Activated T-cell treated with anti-CD3 and anti-CD28 coated beads for 4 hours (primary cell): ENCODE results near the gene MADCAM1.

Experiments used
- DNase-seq: peaks from one replicate; pipeline ENCODE4 v3.0.0-alpha.2; 2020

The MADCAM1 gene

GRCh38 chr19:488505-489417, 7.5 kb upstream of the MADCAM1 start:
- DNase-seq = peak; percentile 91

GRCh38 chr19:489418-490196, 6.7 kb upstream of the MADCAM1 start:
- no peak for DNase-seq

DNA sequence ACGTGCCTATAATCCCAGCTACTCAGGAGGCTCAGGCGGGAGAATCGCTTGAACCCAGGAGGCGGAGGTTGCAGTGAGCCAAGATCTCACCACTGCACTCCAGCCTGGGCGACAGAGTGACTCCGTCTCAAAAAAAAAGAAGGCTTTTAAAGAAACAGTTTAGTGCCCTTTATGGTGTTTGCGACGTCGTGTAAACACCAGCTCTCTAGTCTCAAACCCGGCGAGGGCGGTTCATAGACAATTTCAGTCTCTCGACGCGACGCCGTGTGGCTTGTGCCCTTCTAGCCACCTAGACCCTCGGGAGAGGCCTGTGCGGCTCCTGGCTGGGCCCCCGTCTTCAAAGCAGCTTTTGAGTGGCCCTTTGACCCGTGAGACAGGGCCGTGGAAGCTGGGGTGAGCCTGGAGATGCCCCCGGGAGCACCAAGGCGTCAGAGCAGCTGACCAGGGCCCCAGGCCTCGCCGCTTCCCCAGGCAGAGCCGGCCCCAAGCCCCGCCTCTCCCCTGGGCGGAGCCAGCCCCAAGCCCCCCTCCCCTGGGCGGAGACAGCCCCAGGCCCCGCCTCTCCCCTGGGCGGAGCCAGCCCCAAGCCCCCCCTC, 5.0 kb upstream of the MADCAM1 start:
- no peak for DNase-seq

GRCh38 chr19:492091-492531, 4.2 kb upstream of the MADCAM1 start:
- no peak for DNase-seq

- no peak for DNase-seq
Measured at GRCh38 chr19:493391-494170, 2.7 kb upstream of the MADCAM1 start.

DNA sequence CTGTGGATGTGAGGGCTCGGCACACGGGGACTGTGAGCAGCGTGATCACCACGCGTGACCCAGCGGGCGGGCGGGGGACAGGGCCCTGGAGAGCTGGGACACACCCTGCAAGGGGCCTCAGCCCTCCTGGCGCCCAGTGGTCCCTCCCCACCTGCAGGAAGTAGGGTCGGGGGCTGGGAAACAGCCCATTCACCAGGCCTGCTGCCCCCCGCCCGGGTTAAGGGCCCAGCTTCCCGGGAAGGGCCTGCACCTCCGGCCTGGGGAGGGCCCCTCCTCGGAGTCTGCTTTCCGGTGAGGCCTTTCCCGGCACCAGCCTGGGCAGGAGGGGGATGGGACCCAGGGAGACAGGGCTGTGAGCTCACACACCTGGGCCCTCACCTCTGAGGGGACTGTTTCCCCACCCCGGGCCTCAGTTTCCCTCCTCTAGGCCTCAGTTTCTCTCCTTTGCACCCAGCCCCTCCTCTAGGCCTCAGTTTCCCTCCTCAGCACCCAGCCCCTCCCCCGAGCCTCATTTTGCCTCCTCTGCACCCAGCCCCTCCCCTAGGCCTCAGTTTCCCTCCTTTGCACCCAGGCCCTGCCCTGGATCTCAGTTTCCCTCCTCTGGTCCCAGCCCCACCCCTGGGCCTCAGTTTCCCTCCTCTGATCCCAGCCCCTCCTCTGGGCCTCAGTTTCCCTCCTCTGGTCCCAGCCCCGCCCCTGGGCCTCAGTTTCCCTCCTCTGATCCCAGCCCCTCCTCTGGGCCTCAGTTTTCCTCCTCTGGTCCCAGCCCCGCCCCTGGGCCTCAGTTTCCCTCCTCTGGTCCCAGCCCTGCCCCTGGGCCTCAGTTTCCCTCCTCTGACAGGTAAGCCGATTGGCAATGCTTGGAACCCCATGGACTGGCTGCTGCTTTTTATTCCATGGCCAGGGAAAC, 1.9 kb upstream of the MADCAM1 start:
- no peak for DNase-seq

DNA sequence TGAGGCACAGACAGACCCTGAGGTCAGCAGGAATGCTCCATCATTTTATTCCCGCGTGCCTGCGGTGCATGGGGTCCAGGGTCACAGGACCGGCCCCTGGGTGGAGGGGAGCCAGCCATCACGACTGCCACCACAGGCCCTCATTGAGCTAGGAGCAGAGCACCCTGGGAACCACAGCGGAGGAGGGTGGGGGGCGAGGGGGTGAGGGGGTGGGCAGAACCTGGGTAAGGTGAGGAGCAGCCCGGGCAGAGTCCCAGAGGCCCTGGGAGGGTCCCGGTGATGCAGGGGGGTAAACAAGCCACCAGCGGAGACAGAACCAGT, 1.2 kb upstream of the MADCAM1 start:
- DNase-seq = no peak

DNA sequence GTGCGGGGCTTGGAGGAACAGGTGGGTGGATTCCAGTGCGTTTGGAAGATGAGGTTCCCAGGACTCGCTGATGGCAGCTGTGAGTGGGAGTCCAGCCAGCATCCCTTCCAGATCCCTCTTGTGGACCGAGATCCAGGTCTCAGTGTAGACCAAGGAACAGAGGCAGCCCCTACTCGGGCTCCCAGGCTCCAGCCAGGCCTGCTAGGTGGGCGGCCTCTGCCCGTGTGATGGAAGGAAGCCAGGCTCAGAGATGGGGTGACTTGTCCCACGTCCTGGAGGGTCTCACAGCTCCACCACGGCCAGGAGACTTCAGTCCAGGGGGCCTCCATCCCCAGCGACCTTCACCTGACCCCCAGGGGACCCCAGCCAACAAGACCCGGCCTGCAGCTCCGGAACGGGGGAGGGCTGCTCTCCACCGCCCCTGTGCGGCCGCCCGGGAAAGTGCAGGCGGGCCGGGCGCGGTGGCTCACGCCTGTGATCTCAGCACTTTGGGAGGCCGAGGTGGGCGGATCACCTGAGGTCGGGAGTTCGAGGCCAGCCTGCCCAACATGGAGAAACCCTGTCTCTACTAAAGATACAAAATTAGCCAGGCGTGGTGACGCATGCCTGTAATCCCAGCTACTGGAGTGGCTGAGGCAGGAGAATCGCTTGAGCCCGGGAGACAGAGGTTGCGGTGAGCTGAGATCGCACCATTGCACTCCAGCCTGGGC, 729 bp upstream of the MADCAM1 start:
- no peak for DNase-seq

DNA sequence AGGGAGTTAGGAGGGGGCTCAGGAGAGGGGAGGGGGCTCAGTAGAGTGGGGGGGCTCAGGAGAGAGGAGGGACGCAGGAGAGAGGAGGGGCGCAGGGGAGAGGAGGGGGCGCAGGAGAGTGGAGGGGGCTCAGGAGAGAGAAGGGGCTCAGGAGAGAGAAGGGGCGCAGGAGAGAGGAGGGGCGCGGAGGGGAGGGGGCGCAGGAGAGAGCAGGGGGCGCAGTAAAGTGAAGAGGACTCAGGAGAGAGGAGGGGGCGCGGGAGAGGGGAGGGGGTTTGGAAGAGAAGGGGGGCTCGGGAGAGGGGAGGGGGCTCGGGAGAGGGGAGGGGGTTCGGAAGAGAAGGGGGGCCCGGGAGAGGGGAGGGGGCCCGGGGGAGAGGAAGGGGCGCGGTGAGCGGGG, 700 bp downstream of the MADCAM1 start:
- no peak for DNase-seq

- no peak for DNase-seq
Measured at GRCh38 chr19:497491-497868, 1.2 kb downstream of the MADCAM1 start.

GRCh38 chr19:497869-498510, 1.7 kb downstream of the MADCAM1 start:
- no peak for DNase-seq

DNA sequence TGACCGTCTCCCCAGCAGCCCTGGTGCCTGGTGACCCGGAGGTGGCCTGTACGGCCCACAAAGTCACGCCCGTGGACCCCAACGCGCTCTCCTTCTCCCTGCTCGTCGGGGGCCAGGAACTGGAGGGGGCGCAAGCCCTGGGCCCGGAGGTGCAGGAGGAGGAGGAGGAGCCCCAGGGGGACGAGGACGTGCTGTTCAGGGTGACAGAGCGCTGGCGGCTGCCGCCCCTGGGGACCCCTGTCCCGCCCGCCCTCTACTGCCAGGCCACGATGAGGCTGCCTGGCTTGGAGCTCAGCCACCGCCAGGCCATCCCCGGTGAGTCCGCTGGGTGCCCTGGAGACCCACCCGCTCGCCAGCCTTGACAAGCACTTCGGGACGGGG, 2.2 kb downstream of the MADCAM1 start:
- no peak for DNase-seq

GRCh38 chr19:498977-499623, 2.8 kb downstream of the MADCAM1 start:
- no peak for DNase-seq

- DNase-seq = no peak
Measured at GRCh38 chr19:501646-502045, 5.4 kb downstream of the MADCAM1 start.

DNA sequence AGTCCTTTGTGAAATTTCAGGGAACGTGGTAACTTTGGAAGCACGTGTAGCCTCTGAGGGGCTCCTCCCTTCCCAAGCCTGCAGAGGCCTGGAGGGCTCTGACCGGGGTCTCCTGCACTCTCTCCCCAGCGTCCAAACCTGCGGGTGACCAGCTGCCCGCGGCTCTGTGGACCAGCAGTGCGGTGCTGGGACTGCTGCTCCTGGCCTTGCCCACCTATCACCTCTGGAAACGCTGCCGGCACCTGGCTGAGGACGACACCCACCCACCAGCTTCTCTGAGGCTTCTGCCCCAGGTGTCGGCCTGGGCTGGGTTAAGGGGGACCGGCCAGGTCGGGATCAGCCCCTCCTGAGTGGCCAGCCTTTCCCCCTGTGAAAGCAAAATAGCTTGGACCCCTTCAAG, 8.3 kb downstream of the MADCAM1 start:
- DNase-seq = no peak

- DNase-seq = peak; percentile 86
Measured at GRCh38 chr19:506404-507285, 10.4 kb downstream of the MADCAM1 start.

GRCh38 chr19:507286-508203, 11.3 kb downstream of the MADCAM1 start, which contains the start of gene TPGS1:
TPGS1 (plus strand) TSS chr19:507497; CDS start chr19:507507, 10 bp downstream.
- peak; percentile 60 for DNase-seq
